Smooth muscle cell (in vitro differentiated cells): ENCODE data around the gene PAAF1. TPM values are rescaled to one million over a fixed set of nuclear protein-coding genes. Genes with fewer than 3 reads are reported as not detected.

Experiments
- DNase-seq: peaks from one replicate; lab custom pipeline; 2025; ENCODE audit not compliant: unreplicated experiment; lab: John Stamatoyannopoulos, UW
- H2AFZ ChIP-seq: fragments of 200-600 bp; sonication (generic); 2 replicates; pipeline ENCODE4 v1.6.0; 2016; ENCODE audit warnings: antibody characterized with exemption, low read depth, mild to moderate bottlenecking
- H3F3A ChIP-seq: fragments of 200-600 bp; sonication (generic); 2 replicates; pipeline ENCODE4 v1.6.0; 2017; ENCODE audit warnings: antibody characterized with exemption, low read depth
- H3K27ac ChIP-seq: fragments of 200-600 bp; sonication (generic); 2 replicates; pipeline ENCODE4 v1.5.1; 2016; ENCODE audit warnings: low read depth, mild to moderate bottlenecking
- H3K27me3 ChIP-seq: fragments of 200-600 bp; sonication (generic); 2 replicates; pipeline ENCODE4 v1.6.1; 2016; ENCODE audit warnings: low read depth, mild to moderate bottlenecking
- H3K36me3 ChIP-seq: fragments of 200-600 bp; sonication (generic); 2 replicates; pipeline ENCODE4 v1.5.1; 2016; ENCODE audit warnings: low read depth
- H3K4me1 ChIP-seq: fragments of 200-600 bp; sonication (generic); 2 replicates; pipeline ENCODE4 v1.5.1; 2016; ENCODE audit warnings: low read depth
- H3K4me2 ChIP-seq: fragments of 200-600 bp; sonication (generic); 2 replicates; pipeline ENCODE4 v1.6.0; 2016; ENCODE audit warnings: mild to moderate bottlenecking
- H3K4me3 ChIP-seq: fragments of 200-600 bp; sonication (generic); 2 replicates; pipeline ENCODE4 v1.5.1; 2016; ENCODE audit warnings: mild to moderate bottlenecking
- H3K79me2 ChIP-seq: fragments of 200-600 bp; sonication (generic); 2 replicates; pipeline ENCODE4 v1.6.0; 2016; ENCODE audit warnings: low read depth, mild to moderate bottlenecking
- H3K9ac ChIP-seq: fragments of 200-600 bp; sonication (generic); 2 replicates; pipeline ENCODE4 v1.6.0; 2016; ENCODE audit warnings: low read depth
- H3K9me3 ChIP-seq: fragments of 200-600 bp; sonication (generic); replicated peaks from 2 replicates; pipeline ENCODE4 v1.5.1; 2016; ENCODE audit warnings: low read depth
- H4K20me1 ChIP-seq: fragments of 200-600 bp; sonication (generic); 2 replicates; pipeline ENCODE4 v1.6.0; 2016; ENCODE audit warnings: low read depth
- WGBS: methylation state at CpG from one replicate; pipeline ENCODE4 v1.1.7; 2016; ENCODE audit warnings: low lambda C conversion rate; 5-methylcytosine and 5-hydroxymethylcytosine counted together
- polyA plus RNA-seq: library from polyadenylated mRNA; unstranded; fragments of >200 nt; fragmentation: Nextera tagmentation; extraction: Ambion mirVana; gene quantifications from 2 replicates; pipeline ENCODE4 v1.2.1, GENCODE V29; 2016
- total RNA-seq: library from RNA; depleted of rRNA; stranded (reverse); fragments of >200 nt; gene quantifications from 2 replicates; pipeline ENCODE4 v1.2.3, GENCODE V29; 2014
- TF ChIP-seq, protein P1 (sequence below): fragments of 200-600 bp; sonication (generic); IDR thresholded peaks from 2 replicates; pipeline ENCODE4 v1.5.1; 2017; ENCODE audit warnings: borderline replicate concordance, mild to moderate bottlenecking, antibody characterized with exemption; ENCODE audit not compliant: insufficient read depth, poor library complexity, severe bottlenecking

PAAF1 gene
- total and polyA plus RNA-seq, 2 experiments from 2014 or later, result 10.8 to 34.9 TPM

DNA sequence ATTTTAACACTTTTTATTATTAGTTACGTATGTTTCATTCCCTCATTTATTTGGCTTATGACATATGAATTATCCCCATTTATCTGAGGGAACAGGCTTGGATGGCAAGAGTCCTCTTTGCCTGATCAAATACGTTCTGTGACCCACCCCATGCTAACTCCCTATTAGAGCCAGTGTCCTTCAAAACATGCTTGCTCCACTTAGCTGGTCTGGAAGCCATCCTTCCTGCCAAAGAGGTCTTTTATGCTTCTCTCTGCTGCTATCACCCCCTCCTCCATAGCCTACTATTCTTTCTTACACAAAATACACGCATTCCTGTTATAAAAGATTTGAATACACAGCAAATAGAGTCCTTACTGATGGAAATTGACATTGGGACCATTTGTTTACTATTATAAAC, 6.5 kb upstream of the PAAF1 start:
- Histone ChIP-seq H4K20me1 (no peaks in the 10 kb centered on the region), H3K4me2 (no peak overlapping the region), H3F3A (peaks cover 4% of the 10 kb centered on the region), H3K4me3 (no peak overlapping the region), H2AFZ (no peak overlapping the region), H3K79me2 (peaks cover 12% of the 10 kb centered on the region), H3K9me3 (no peaks in the 10 kb centered on the region), H3K4me1 (peaks cover 5% of the 10 kb centered on the region), H3K27me3 (no peaks in the 10 kb centered on the region), H3K27ac (no peak overlapping the region), H3K36me3 (peaks cover 6% of the 10 kb centered on the region), H3K9ac (no peak overlapping the region)
- 77% methylated on average over 3 of the region's 3 CpGs for WGBS
- TF ChIP-seq, protein P1, sequence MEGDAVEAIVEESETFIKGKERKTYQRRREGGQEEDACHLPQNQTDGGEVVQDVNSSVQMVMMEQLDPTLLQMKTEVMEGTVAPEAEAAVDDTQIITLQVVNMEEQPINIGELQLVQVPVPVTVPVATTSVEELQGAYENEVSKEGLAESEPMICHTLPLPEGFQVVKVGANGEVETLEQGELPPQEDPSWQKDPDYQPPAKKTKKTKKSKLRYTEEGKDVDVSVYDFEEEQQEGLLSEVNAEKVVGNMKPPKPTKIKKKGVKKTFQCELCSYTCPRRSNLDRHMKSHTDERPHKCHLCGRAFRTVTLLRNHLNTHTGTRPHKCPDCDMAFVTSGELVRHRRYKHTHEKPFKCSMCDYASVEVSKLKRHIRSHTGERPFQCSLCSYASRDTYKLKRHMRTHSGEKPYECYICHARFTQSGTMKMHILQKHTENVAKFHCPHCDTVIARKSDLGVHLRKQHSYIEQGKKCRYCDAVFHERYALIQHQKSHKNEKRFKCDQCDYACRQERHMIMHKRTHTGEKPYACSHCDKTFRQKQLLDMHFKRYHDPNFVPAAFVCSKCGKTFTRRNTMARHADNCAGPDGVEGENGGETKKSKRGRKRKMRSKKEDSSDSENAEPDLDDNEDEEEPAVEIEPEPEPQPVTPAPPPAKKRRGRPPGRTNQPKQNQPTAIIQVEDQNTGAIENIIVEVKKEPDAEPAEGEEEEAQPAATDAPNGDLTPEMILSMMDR, result no peak
- DNase-seq, result no peak

- Histone ChIP-seq H2AFZ (no peak overlapping the region), H3K27me3 (no peaks in the 10 kb centered on the region), H3K79me2 (peaks cover 23% of the 10 kb centered on the region), H3K36me3 (peaks cover 6% of the 10 kb centered on the region), H3K4me2 (no peak overlapping the region), H3K4me1 (peaks cover 14% of the 10 kb centered on the region), H3K4me3 (no peak overlapping the region), H3F3A (no peaks in the 10 kb centered on the region), H3K9ac (no peak overlapping the region), H3K9me3 (no peaks in the 10 kb centered on the region), H3K27ac (no peak overlapping the region), H4K20me1 (no peaks in the 10 kb centered on the region)
- TF ChIP-seq, protein P1, result no peak
- WGBS, result 96% methylated on average over 9 of the region's 9 CpGs
- no peak for DNase-seq
Observed at GRCh38 chr11:73872749-73873357, 3.9 kb upstream of the PAAF1 start.

DNA sequence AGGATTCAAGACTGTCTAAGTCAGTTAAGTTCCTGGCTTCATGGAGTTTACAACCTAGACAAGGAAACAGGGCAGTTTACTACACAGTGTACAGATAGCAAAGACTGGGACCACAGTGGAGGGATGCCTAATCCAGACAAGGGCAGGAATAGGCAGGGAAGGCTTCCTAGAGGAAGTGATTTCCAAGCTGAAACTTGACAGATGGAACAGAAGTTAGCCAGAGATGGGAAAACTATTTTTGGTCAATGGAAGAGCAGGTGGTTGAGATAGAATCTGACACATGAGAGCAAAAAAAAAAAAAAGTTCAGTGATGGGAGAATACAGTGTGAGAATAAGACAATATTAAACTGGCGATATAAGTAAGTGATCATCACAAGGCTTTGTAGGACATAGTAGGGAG, 1.4 kb upstream of the PAAF1 start:
- Histone ChIP-seq H3K9me3 (no peaks in the 10 kb centered on the region), H3K36me3 (peaks cover 6% of the 10 kb centered on the region), H3K4me1 (peaks cover 14% of the 10 kb centered on the region), H3K79me2 (peaks cover 23% of the 10 kb centered on the region), H3K9ac (peak overlapping the region; percentile 67), H3K27ac (peak overlapping the region; percentile 81), H3F3A (no peaks in the 10 kb centered on the region), H2AFZ (no peak overlapping the region), H3K4me2 (peak overlapping the region; percentile 91), H3K27me3 (no peaks in the 10 kb centered on the region), H3K4me3 (peak overlapping the region; percentile 67), H4K20me1 (no peaks in the 10 kb centered on the region)
- WGBS, result 91% methylated on average over 1 of the region's 1 CpG
- TF ChIP-seq, protein P1, result no peak
- DNase-seq, result no peak

GRCh38 chr11:73875840-73876239, 959 bp upstream of the PAAF1 start:
- WGBS, result 30% methylated on average over 8 of the region's 8 CpGs
- Histone ChIP-seq H4K20me1 (no peaks in the 10 kb centered on the region), H3K4me3 (peak overlapping the region; percentile 67), H3K36me3 (peaks cover 6% of the 10 kb centered on the region), H3K27me3 (no peaks in the 10 kb centered on the region), H3K79me2 (peaks cover 23% of the 10 kb centered on the region), H3K4me2 (peak overlapping the region; percentile 91), H3K9ac (peak overlapping the region; percentile 67), H2AFZ (peak overlapping the region; percentile 91), H3K27ac (peak overlapping the region; percentile 81), H3F3A (no peaks in the 10 kb centered on the region), H3K9me3 (no peaks in the 10 kb centered on the region), H3K4me1 (peaks cover 14% of the 10 kb centered on the region)
- no peak for DNase-seq
- TF ChIP-seq, protein P1, result no peak
